HUDEP-2 (cell line): ENCODE measurements around the gene TMEM135.
A peak's percentile ranks its signal among the peaks of the same experiment; 100 is the strongest.
"Not testable (repeated sequence)": the region's sequence is repeated elsewhere in the genome, so short reads cannot be mapped to it uniquely, and the experiment has no call there.

ENCODE experiments used
- DNase-seq, 76 experiments: peaks; one replicate each; lab custom pipeline; 2025; ENCODE audit not compliant: unreplicated experiment in 76 of 76; lab: John Stamatoyannopoulos, UW

Gene TMEM135

GRCh38 chr11:87063982-87064381 lies 26.2 kb downstream of the TMEM135 start:
- no peak for DNase-seq

GRCh38 chr11:87072787-87073186 lies 35.1 kb downstream of the TMEM135 start:
- DNase-seq: no peak

- DNase-seq: no peak
Measured at GRCh38 chr11:87076260-87076783, 38.6 kb downstream of the TMEM135 start.

- no peak for DNase-seq
Measured at GRCh38 chr11:87076874-87077429, 39.2 kb downstream of the TMEM135 start.

- no peak for DNase-seq
Measured at GRCh38 chr11:87081358-87081757, 43.6 kb downstream of the TMEM135 start.

GRCh38 chr11:87082590-87082989 lies 44.9 kb downstream of the TMEM135 start:
- DNase-seq: no peak

GRCh38 chr11:87083029-87083428 lies 45.3 kb downstream of the TMEM135 start:
- no peak for DNase-seq

- no peak for DNase-seq
Measured at GRCh38 chr11:87092159-87092558, 54.4 kb downstream of the TMEM135 start.

GRCh38 chr11:87092567-87092966 lies 54.8 kb downstream of the TMEM135 start:
- DNase-seq: no peak

- DNase-seq: peak in 63 of 76 experiments; percentile 2 to 76 (median 33)
Measured at GRCh38 chr11:87097582-87097981, 59.8 kb downstream of the TMEM135 start.

- no peak for DNase-seq
Measured at GRCh38 chr11:87101956-87102580, 64.3 kb downstream of the TMEM135 start.

- DNase-seq: not testable (repeated sequence)
Measured at GRCh38 chr11:87105826-87106225, 68.1 kb downstream of the TMEM135 start.

GRCh38 chr11:87107379-87107778 lies 69.6 kb downstream of the TMEM135 start:
- not testable (repeated sequence) for DNase-seq

GRCh38 chr11:87110443-87111131 lies 72.9 kb downstream of the TMEM135 start:
- no peak for DNase-seq

GRCh38 chr11:87114093-87114492 lies 76.4 kb downstream of the TMEM135 start:
- DNase-seq: peak in 5 of 76 experiments; percentile 2 to 25 (median 6)

GRCh38 chr11:87116185-87116584 lies 78.5 kb downstream of the TMEM135 start:
- DNase-seq: no peak

GRCh38 chr11:87120937-87121336 lies 83.2 kb downstream of the TMEM135 start:
- no peak for DNase-seq

GRCh38 chr11:87122852-87123251 lies 85.1 kb downstream of the TMEM135 start:
- no peak for DNase-seq

- no peak for DNase-seq
Measured at GRCh38 chr11:87125257-87125656, 87.5 kb downstream of the TMEM135 start.

GRCh38 chr11:87127101-87127500 lies 89.4 kb downstream of the TMEM135 start:
- no peak for DNase-seq

GRCh38 chr11:87128372-87128771 lies 90.6 kb downstream of the TMEM135 start:
- DNase-seq: no peak
